ENCODE results near the gene TBC1D3G. TPM values are rescaled to one million over a fixed set of nuclear protein-coding genes. Genes with fewer than 3 reads are reported as not detected.

TBC1D3G gene
- total and polyA plus RNA-seq, 4 donors, result not detected

Small RNA genes lying within 50 kb of the gene (small RNA-seq; reads per million reads assigned to genes)
- not detected for gene RF00019 (ENCODE audit: low replicate concordance)

Other genes starting within 250 kb of the TBC1D3G start
- gene CCL3, start 233.7 kb upstream of the TBC1D3G start, total RNA-seq, result 10 to 100 TPM in 1 of 2 donors, 1 to 10 TPM in 1; 6.0 to 21.8 TPM
- 10 to 100 TPM in 1 of 2 donors, 1 to 10 TPM in 1; 5.8 to 16.0 TPM for gene CCL3, start 233.7 kb upstream of the TBC1D3G start, polyA plus RNA-seq (ENCODE audit: insufficient read length in 2 of 2)
- gene CCL4, start 220.1 kb upstream of the TBC1D3G start, total RNA-seq, result 10 to 100 TPM in 1 of 2 donors, 1 to 10 TPM in 1; 4.8 to 10.2 TPM
- 1 to 10 TPM; 2.7 to 8.4 TPM for gene CCL4, start 220.1 kb upstream of the TBC1D3G start, polyA plus RNA-seq (ENCODE audit: insufficient read length in 2 of 2)
- 1 to 10 TPM; 1.2 to 4.0 TPM for gene TBC1D3B, start 147.2 kb upstream of the TBC1D3G start, total RNA-seq
- 10 to 100 TPM; 14.2 to 32.5 TPM for gene TBC1D3B, start 147.2 kb upstream of the TBC1D3G start, polyA plus RNA-seq (ENCODE audit: insufficient read length in 2 of 2)
- 1 to 10 TPM; 2.8 to 6.3 TPM for gene CCL3L1, start 127.1 kb upstream of the TBC1D3G start, total RNA-seq
- 1 to 10 TPM; 2.7 to 8.0 TPM for gene CCL3L1, start 127.1 kb upstream of the TBC1D3G start, polyA plus RNA-seq (ENCODE audit: insufficient read length in 2 of 2)
- 10 to 100 TPM in 1 of 2 donors, 1 to 10 TPM in 1; 3.1 to 10.4 TPM for gene CCL4L2, start 112.8 kb upstream of the TBC1D3G start, total RNA-seq
- 1 to 10 TPM; 2.1 to 6.6 TPM for gene CCL4L2, start 112.8 kb upstream of the TBC1D3G start, polyA plus RNA-seq (ENCODE audit: insufficient read length in 2 of 2)
- gene TBC1D3I, start 59.3 kb upstream of the TBC1D3G start, total RNA-seq, result not detected
- 1 to 10 TPM in 1 of 2 donors, under 1 TPM in 1; 0.68 to 9.5 TPM for gene TBC1D3I, start 59.3 kb upstream of the TBC1D3G start, polyA plus RNA-seq (ENCODE audit: insufficient read length in 2 of 2)
- gene TBC1D3H, start 64.6 kb downstream of the TBC1D3G start, total RNA-seq, result not detected
- gene TBC1D3H, start 64.6 kb downstream of the TBC1D3G start, polyA plus RNA-seq (ENCODE audit: insufficient read length in 2 of 2), result not detected
- gene ZNHIT3, start 162.8 kb downstream of the TBC1D3G start, total RNA-seq, result 10 to 100 TPM; 35.2 to 54.8 TPM
- 10 to 100 TPM; 72.6 to 73.6 TPM for gene ZNHIT3, start 162.8 kb downstream of the TBC1D3G start, polyA plus RNA-seq (ENCODE audit: insufficient read length in 2 of 2)
- 10 to 100 TPM; 33.8 to 38.6 TPM for gene MYO19, start 211.0 kb downstream of the TBC1D3G start, total RNA-seq
- 10 to 100 TPM; 29.0 to 46.8 TPM for gene MYO19, start 211.0 kb downstream of the TBC1D3G start, polyA plus RNA-seq (ENCODE audit: insufficient read length in 2 of 2)
- 1 to 10 TPM; 5.2 to 9.0 TPM for gene PIGW, start 211.1 kb downstream of the TBC1D3G start, total RNA-seq
- gene PIGW, start 211.1 kb downstream of the TBC1D3G start, polyA plus RNA-seq (ENCODE audit: insufficient read length in 2 of 2), result 10 to 100 TPM in 1 of 2 donors, 1 to 10 TPM in 1; 8.1 to 11.6 TPM
- gene GGNBP2, start 221.0 kb downstream of the TBC1D3G start, total RNA-seq, result 10 to 100 TPM; 67.1 to 76.3 TPM
- gene GGNBP2, start 221.0 kb downstream of the TBC1D3G start, polyA plus RNA-seq (ENCODE audit: insufficient read length in 2 of 2), result 10 to 100 TPM; 64.0 to 70.6 TPM